ENCODE results near the gene FBXL17. TPM values are rescaled to one million over a fixed set of nuclear protein-coding genes. Genes with fewer than 3 reads are reported as not detected.

The FBXL17 gene
- total RNA-seq, 1 experiment from 2014 or later, result 3.5 TPM

GRCh38 chr5:107950776-107951175, 431.1 kb downstream of the FBXL17 start:
- no peaks in the 10 kb centered on the region for H3K27me3 Mint-ChIP-seq (ENCODE audit: low read depth)
- no peaks in the 10 kb centered on the region for H3K36me3 Mint-ChIP-seq
- ChIA-PET CTCF (no interaction called here), POLR2A (no interaction called here)
- no peak overlapping the region for H3K27ac Mint-ChIP-seq
- ATAC-seq (no peak), DNase-seq (ENCODE audit: low spot score) (no peak)
- H3K4me3 Mint-ChIP-seq, result no peak overlapping the region
- no peaks in the 10 kb centered on the region for H3K9me3 Mint-ChIP-seq
- H3K4me1 Mint-ChIP-seq, result peaks cover 8% of the 10 kb centered on the region
- TF ChIP-seq GABPB1 (CRISPR knock-in tag; IDR thresholded peaks at IDR 0.05), result no peak
- TF ChIP-seq ZNF512 (CRISPR knock-in tag; IDR thresholded peaks at IDR 0.05; ENCODE audit: borderline replicate concordance), result no peak
- no peak for TF ChIP-seq ZNF423 (CRISPR knock-in tag; IDR thresholded peaks at IDR 0.05)

GRCh38 chr5:107949688-107950341, 432.1 kb downstream of the FBXL17 start:
- H3K4me1 Mint-ChIP-seq, result peaks cover 8% of the 10 kb centered on the region
- POLR2A ChIA-PET, result no interaction called here
- DNase-seq (ENCODE audit: low spot score) (no peak), ATAC-seq (no peak)
- TF ChIP-seq GABPB1 (CRISPR knock-in tag; IDR thresholded peaks at IDR 0.05) (no peak), ELF4 (CRISPR knock-in tag; IDR thresholded peaks at IDR 0.05; ENCODE audit: low read depth) (no peak)
- H3K27me3 Mint-ChIP-seq (ENCODE audit: low read depth), result no peaks in the 10 kb centered on the region
- H3K9me3 Mint-ChIP-seq, result no peaks in the 10 kb centered on the region
- H3K27ac Mint-ChIP-seq, result no peak overlapping the region
- no peaks in the 10 kb centered on the region for H3K36me3 Mint-ChIP-seq
- CTCF ChIA-PET, result no interaction called here
- H3K4me3 Mint-ChIP-seq, result no peak overlapping the region

- Mint-ChIP-seq H3K27ac (no peak overlapping the region), H3K4me3 (no peak overlapping the region), H3K9me3 (no peaks in the 10 kb centered on the region), H3K27me3 (ENCODE audit: low read depth) (no peaks in the 10 kb centered on the region), H3K4me1 (peaks cover 4% of the 10 kb centered on the region), H3K36me3 (no peaks in the 10 kb centered on the region)
- ChIA-PET POLR2A (no interaction called here), CTCF (no interaction called here)
- no peak for ATAC-seq
- DNase-seq (ENCODE audit: low spot score), result no peak
- TF ChIP-seq FOXP1 (CRISPR knock-in tag; IDR thresholded peaks at IDR 0.05; ENCODE audit: borderline replicate concordance) (no peak), ZNF121 (CRISPR knock-in tag; IDR thresholded peaks at IDR 0.05) (no peak)
These were observed 433.5 kb downstream of the FBXL17 start for GRCh38 chr5:107948377-107948776.

- ATAC-seq, result no peak
- TF ChIP-seq PREB (CRISPR knock-in tag; IDR thresholded peaks at IDR 0.05; ENCODE audit: borderline replicate concordance) (no peak), SP1 (CRISPR knock-in tag; conservative IDR thresholded peaks at IDR 0.05) (no peak), ZNF219 (CRISPR knock-in tag; IDR thresholded peaks at IDR 0.05; ENCODE audit: borderline replicate concordance) (no peak), ETV6 (CRISPR knock-in tag; IDR thresholded peaks at IDR 0.05) (no peak), NFE2L1 (CRISPR knock-in tag; IDR thresholded peaks at IDR 0.05) (no peak), NR2C2 (CRISPR knock-in tag; IDR thresholded peaks at IDR 0.05) (no peak)
- no peak for DNase-seq (ENCODE audit: low spot score)
These were observed 436.8 kb downstream of the FBXL17 start for GRCh38 chr5:107945061-107945460.

GRCh38 chr5:107943923-107944322, 438.0 kb downstream of the FBXL17 start:
- Mint-ChIP-seq H3K36me3 (no peaks in the 10 kb centered on the region), H3K27ac (no peak overlapping the region), H3K27me3 (ENCODE audit: low read depth) (no peaks in the 10 kb centered on the region), H3K9me3 (no peaks in the 10 kb centered on the region), H3K4me1 (peaks cover 8% of the 10 kb centered on the region), H3K4me3 (no peak overlapping the region)
- ATAC-seq (no peak), DNase-seq (ENCODE audit: low spot score) (no peak)
- CTCF ChIA-PET, result no interaction called here
- TF ChIP-seq ATF2 (CRISPR knock-in tag; IDR thresholded peaks at IDR 0.05; ENCODE audit: borderline replicate concordance, low read depth) (no peak), TEAD4 (CRISPR knock-in tag; IDR thresholded peaks at IDR 0.05) (no peak), ZNF532 (CRISPR knock-in tag; IDR thresholded peaks at IDR 0.05; ENCODE audit: borderline replicate concordance) (no peak)
- POLR2A ChIA-PET, result no interaction called here

More at GRCh38 chr5:107945061-107945460, 436.8 kb downstream of the FBXL17 start:
- peaks cover 8% of the 10 kb centered on the region for H3K4me1 Mint-ChIP-seq
- no peak overlapping the region for H3K27ac Mint-ChIP-seq
- H3K27me3 Mint-ChIP-seq (ENCODE audit: low read depth), result no peaks in the 10 kb centered on the region
- POLR2A ChIA-PET, result no interaction called here
- CTCF ChIA-PET, result no interaction called here
- no peaks in the 10 kb centered on the region for H3K36me3 Mint-ChIP-seq
- no peaks in the 10 kb centered on the region for H3K9me3 Mint-ChIP-seq
- no peak overlapping the region for H3K4me3 Mint-ChIP-seq

Data from WTC11 (cell line).